SH-SY5Y (cell line): ENCODE results near the gene PIK3CD.

Source experiments
- GATA2 ChIP-seq: IDR thresholded peaks from 2 replicates; pipeline ENCODE4 v1.6.1; 2011; ENCODE audit warnings: mild to moderate bottlenecking, low read depth, low read length
- GATA3 ChIP-seq: IDR thresholded peaks from 2 replicates; pipeline ENCODE4 v1.6.1; 2011; ENCODE audit warnings: low read depth, mild to moderate bottlenecking, low read length, moderate library complexity

DNA sequence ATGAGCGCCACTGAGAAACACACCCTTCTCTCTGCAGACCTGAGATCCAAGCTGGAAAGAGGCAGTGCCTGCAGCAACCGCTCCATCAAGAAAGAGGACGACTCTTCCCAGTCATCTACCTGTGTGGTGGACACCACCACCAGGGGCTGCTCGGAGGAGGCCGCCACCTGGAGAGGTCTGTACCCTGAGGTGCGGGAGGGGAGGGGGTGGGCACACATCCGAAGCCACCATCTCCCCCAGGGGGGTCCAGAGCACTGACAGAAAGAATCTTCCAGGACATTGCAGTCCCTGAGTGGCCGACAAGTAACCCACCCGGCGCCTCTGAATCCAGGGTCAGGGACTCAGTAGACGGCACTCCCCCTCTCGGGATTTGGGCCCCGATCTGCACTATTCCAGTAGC is 39.8 kb upstream of the PIK3CD start:
- TF ChIP-seq GATA2 (no peak), GATA3 (no peak)
